ENCODE measurements around the gene LGR4. TPM values are rescaled to one million over a fixed set of nuclear protein-coding genes. Genes with fewer than 3 reads are reported as not detected.
A peak's percentile ranks its signal among the peaks of the same experiment; 100 is the strongest.

Gene LGR4
- total and polyA plus RNA-seq, 2 of the 13 experiments (the other 11 are each of a cell fraction or from before 2014, with no cell fraction given), result 42.1 to 68.7 TPM

GRCh38 chr11:27373856-27374602 is 98.6 kb downstream of the LGR4 start (continued):
- no peak for TF ChIP-seq LCORL (IDR thresholded peaks at IDR 0.05)
- TF ChIP-seq LCORL (CRISPR knock-in tag; IDR thresholded peaks at IDR 0.05), result 0 out of 2 replicates have a peak, but pooled peaks have one; percentile 43
- peak; percentile 86; the same call in 1 of the 2 replicates for TF ChIP-seq SMARCE1 (IDR thresholded peaks at IDR 0.05; ENCODE audit: borderline replicate concordance)
- peak; percentile 94 for TF ChIP-seq BCL6 (CRISPR knock-in tag; IDR thresholded peaks at IDR 0.05)
- TF ChIP-seq MBD4 (IDR thresholded peaks at IDR 0.05; ENCODE audit: borderline replicate concordance, low read length), result 0 out of 2 replicates have a peak, but pooled peaks have one; percentile 31
- TF ChIP-seq ZNF253 (CRISPR knock-in tag; IDR thresholded peaks at IDR 0.05; ENCODE audit: borderline replicate concordance), result no peak
- TF ChIP-seq MXD1 (CRISPR knock-in tag; IDR thresholded peaks at IDR 0.05), result no peak
- TF ChIP-seq ZNF672 (CRISPR knock-in tag; IDR thresholded peaks at IDR 0.05), result no peak
- no peak for TF ChIP-seq MATR3 (CRISPR knock-in tag; IDR thresholded peaks at IDR 0.05)
- TF ChIP-seq ASH2L (IDR thresholded peaks at IDR 0.05; ENCODE audit: insufficient read length, low read depth, low read length), result peak; percentile 55
- TF ChIP-seq KMT2B (CRISPR knock-in tag; IDR thresholded peaks at IDR 0.05), result no peak; the same call in 1 of the 2 replicates
- no peak for TF ChIP-seq AFF4 (CRISPR knock-in tag; IDR thresholded peaks at IDR 0.05)
- TF ChIP-seq CAMTA2 (CRISPR knock-in tag; IDR thresholded peaks at IDR 0.05; ENCODE audit: borderline replicate concordance), result no peak
- TF ChIP-seq ZNF737 (CRISPR knock-in tag; IDR thresholded peaks at IDR 0.05; ENCODE audit: borderline replicate concordance), result no peak
- peak; percentile 43 for TF ChIP-seq SKI (IDR thresholded peaks at IDR 0.05; ENCODE audit: partially characterized antibody)
- no peak for TF ChIP-seq CREB1 (IDR thresholded peaks at IDR 0.05)
- no peak for TF ChIP-seq CREB1 (CRISPR knock-in tag; IDR thresholded peaks at IDR 0.05)
- TF ChIP-seq CEBPG (CRISPR knock-in tag; IDR thresholded peaks at IDR 0.05), result peak; percentile 68
- peak; percentile 19; the same call in 1 of the 2 replicates for TF ChIP-seq CEBPB (IDR thresholded peaks at IDR 0.05; ENCODE audit: borderline replicate concordance, low read depth, low read length)
- TF ChIP-seq ZKSCAN8 (CRISPR knock-in tag; IDR thresholded peaks at IDR 0.05; ENCODE audit: borderline replicate concordance), result peak; percentile 23; the same call in 1 of the 2 replicates
- peak; percentile 72 for TF ChIP-seq MEF2D (CRISPR knock-in tag; IDR thresholded peaks at IDR 0.05)
- TF ChIP-seq ZNF138 (CRISPR knock-in tag; IDR thresholded peaks at IDR 0.05; ENCODE audit: low read depth), result no peak
- TF ChIP-seq RCOR2 (CRISPR knock-in tag; IDR thresholded peaks at IDR 0.05), result peak; percentile 63; the same call in 1 of the 2 replicates
- no peak for TF ChIP-seq NFATC3 (CRISPR knock-in tag; IDR thresholded peaks at IDR 0.05)
- peak; percentile 70 for TF ChIP-seq MED1 (CRISPR knock-in tag; IDR thresholded peaks at IDR 0.05)
- TF ChIP-seq ZBTB7B (CRISPR knock-in tag; IDR thresholded peaks at IDR 0.05), result 0 out of 2 replicates have a peak, but pooled peaks have one; percentile 43
- no peak for TF ChIP-seq AGO1 (IDR thresholded peaks at IDR 0.05; ENCODE audit: low read depth, low read length, poor library complexity, severe bottlenecking)
- TF ChIP-seq PPARG (CRISPR knock-in tag; conservative IDR thresholded peaks at IDR 0.05), result peak; percentile 94
- peak; percentile 65; the same call in 1 of the 2 replicates for TF ChIP-seq NR2F6 (IDR thresholded peaks at IDR 0.05)
- TF ChIP-seq NR2F6 (CRISPR knock-in tag; IDR thresholded peaks at IDR 0.05), result peak; percentile 71
- no peak for TF ChIP-seq ZNF121 (CRISPR knock-in tag; IDR thresholded peaks at IDR 0.05)

All from HepG2 (cell line).